Measurements from ENCODE around the gene APMAP.

The APMAP gene

GRCh38 chr20:24942679-24943078 lies 49.9 kb downstream of the APMAP start:
- Histone ChIP-seq H3K4me1 (no peaks in the 10 kb centered on the region), H3K4me2 (ENCODE audit: low read length) (no peak overlapping the region), H3K27ac (no peak overlapping the region)

DNA sequence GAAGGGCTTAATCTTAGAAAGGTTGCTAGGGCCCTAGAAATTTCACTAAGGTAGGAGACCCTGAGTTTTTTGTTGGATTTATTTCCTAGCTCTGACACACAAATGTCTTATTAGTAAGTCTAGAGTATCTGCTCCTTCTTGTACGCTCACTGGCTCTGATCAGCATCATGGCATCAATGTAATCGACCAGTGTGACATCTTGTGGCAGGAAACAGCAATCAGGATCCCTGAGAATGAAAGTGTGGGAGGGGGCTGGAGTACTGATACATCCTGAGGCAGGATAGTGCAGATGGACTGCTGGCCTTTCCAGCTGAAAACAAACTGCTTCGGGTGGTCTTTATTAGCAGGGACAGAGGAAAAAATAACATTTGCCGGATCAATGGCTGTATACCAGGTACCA lies 53.5 kb downstream of the APMAP start:
- no peaks in the 10 kb centered on the region for H3K79me2 ChIP-seq
- H3K4me2 ChIP-seq (ENCODE audit: low read length) = no peak overlapping the region
- H3K4me3 ChIP-seq (ENCODE audit: low read depth, low read length) = no peak overlapping the region
- no peaks in the 10 kb centered on the region for H3K9me3 ChIP-seq (ENCODE audit: control insufficient read depth, low read length)
- H3K27me3 ChIP-seq (ENCODE audit: control insufficient read depth, insufficient read depth, low read length) = no peaks in the 10 kb centered on the region
- TF ChIP-seq CTCF (IDR thresholded peaks at IDR 0.05) = no peak
- no peak overlapping the region for H3K27ac ChIP-seq
- no peaks in the 10 kb centered on the region for H3K4me1 ChIP-seq
- H2AFZ ChIP-seq = no peak overlapping the region
- H3K9ac ChIP-seq = no peak overlapping the region
- no peaks in the 10 kb centered on the region for H3K36me3 ChIP-seq (ENCODE audit: control insufficient read depth, insufficient read depth, low read length)

More at GRCh38 chr20:24942679-24943078, 49.9 kb downstream of the APMAP start:
- no peak overlapping the region for H3K4me3 ChIP-seq (ENCODE audit: low read depth, low read length)
- no peak overlapping the region for H3K9ac ChIP-seq
- H3K79me2 ChIP-seq = no peaks in the 10 kb centered on the region
- no peak overlapping the region for H2AFZ ChIP-seq
- H3K36me3 ChIP-seq (ENCODE audit: control insufficient read depth, insufficient read depth, low read length) = no peaks in the 10 kb centered on the region
- H3K27me3 ChIP-seq (ENCODE audit: control insufficient read depth, insufficient read depth, low read length) = no peaks in the 10 kb centered on the region
- H3K9me3 ChIP-seq (ENCODE audit: control insufficient read depth, low read length) = no peaks in the 10 kb centered on the region
- TF ChIP-seq CTCF (IDR thresholded peaks at IDR 0.05) = no peak

DNA sequence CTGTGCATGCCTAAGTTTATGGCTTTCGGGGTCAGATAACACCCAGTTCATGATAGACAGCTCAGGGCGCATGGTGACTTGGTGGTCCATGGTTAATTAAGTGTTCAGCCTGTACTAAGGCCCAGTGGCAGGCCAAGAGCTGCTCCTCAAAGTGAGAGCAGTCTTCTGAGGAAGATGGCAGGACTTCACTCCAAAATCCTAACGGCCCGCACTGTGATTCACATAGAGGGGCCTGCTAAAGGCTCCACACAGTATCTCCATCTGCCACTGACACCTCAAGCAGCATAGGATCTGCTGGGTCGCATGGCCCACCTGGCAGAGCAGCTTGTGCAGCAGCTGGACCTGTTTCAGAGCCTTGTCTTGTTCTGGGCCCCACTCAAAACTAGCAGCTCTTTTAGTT lies 54.1 kb downstream of the APMAP start:
- Histone ChIP-seq H3K27me3 (ENCODE audit: control insufficient read depth, insufficient read depth, low read length) (no peaks in the 10 kb centered on the region), H3K4me1 (no peaks in the 10 kb centered on the region), H3K27ac (no peak overlapping the region), H3K9me3 (ENCODE audit: control insufficient read depth, low read length) (no peaks in the 10 kb centered on the region), H3K9ac (no peak overlapping the region), H3K4me3 (ENCODE audit: low read depth, low read length) (no peak overlapping the region), H3K36me3 (ENCODE audit: control insufficient read depth, insufficient read depth, low read length) (no peaks in the 10 kb centered on the region), H3K79me2 (no peaks in the 10 kb centered on the region), H2AFZ (no peak overlapping the region), H3K4me2 (ENCODE audit: low read length) (no peak overlapping the region)
- TF ChIP-seq CTCF (IDR thresholded peaks at IDR 0.05) = no peak

- Histone ChIP-seq H3K9me3 (ENCODE audit: control insufficient read depth, low read length) (no peaks in the 10 kb centered on the region), H2AFZ (no peak overlapping the region), H3K9ac (no peak overlapping the region), H3K4me3 (ENCODE audit: low read depth, low read length) (no peak overlapping the region), H3K36me3 (ENCODE audit: control insufficient read depth, insufficient read depth, low read length) (no peaks in the 10 kb centered on the region), H3K79me2 (no peaks in the 10 kb centered on the region), H3K4me2 (ENCODE audit: low read length) (no peak overlapping the region), H3K4me1 (no peaks in the 10 kb centered on the region), H3K27ac (no peak overlapping the region), H3K27me3 (ENCODE audit: control insufficient read depth, insufficient read depth, low read length) (no peaks in the 10 kb centered on the region)
- TF ChIP-seq CTCF (IDR thresholded peaks at IDR 0.05) = no peak
Observed at GRCh38 chr20:24937579-24937978, 55.0 kb downstream of the APMAP start.

GRCh38 chr20:24936526-24937407 lies 55.8 kb downstream of the APMAP start:
- Histone ChIP-seq H3K4me2 (ENCODE audit: low read length) (no peak overlapping the region), H3K4me3 (ENCODE audit: low read depth, low read length) (no peak overlapping the region), H3K27me3 (ENCODE audit: control insufficient read depth, insufficient read depth, low read length) (no peaks in the 10 kb centered on the region), H3K9me3 (ENCODE audit: control insufficient read depth, low read length) (no peaks in the 10 kb centered on the region), H3K79me2 (no peaks in the 10 kb centered on the region), H2AFZ (no peak overlapping the region), H3K9ac (no peak overlapping the region), H3K27ac (no peak overlapping the region), H3K36me3 (ENCODE audit: control insufficient read depth, insufficient read depth, low read length) (no peaks in the 10 kb centered on the region), H3K4me1 (peaks cover 2% of the 10 kb centered on the region)
- no peak for TF ChIP-seq CTCF (IDR thresholded peaks at IDR 0.05)

Data from parathyroid adenoma (tissue), 2 donors.